NCI-H146 (cell line): ENCODE measurements around the gene ANKRD34A.

ENCODE experiments used
- DNase-seq: peaks from one replicate; lab custom pipeline; 2025; lab: John Stamatoyannopoulos, UW

The ANKRD34A gene

GRCh38 chr1:145990249-145990855 is 26.0 kb upstream of the ANKRD34A start:
- no peak for DNase-seq

DNA sequence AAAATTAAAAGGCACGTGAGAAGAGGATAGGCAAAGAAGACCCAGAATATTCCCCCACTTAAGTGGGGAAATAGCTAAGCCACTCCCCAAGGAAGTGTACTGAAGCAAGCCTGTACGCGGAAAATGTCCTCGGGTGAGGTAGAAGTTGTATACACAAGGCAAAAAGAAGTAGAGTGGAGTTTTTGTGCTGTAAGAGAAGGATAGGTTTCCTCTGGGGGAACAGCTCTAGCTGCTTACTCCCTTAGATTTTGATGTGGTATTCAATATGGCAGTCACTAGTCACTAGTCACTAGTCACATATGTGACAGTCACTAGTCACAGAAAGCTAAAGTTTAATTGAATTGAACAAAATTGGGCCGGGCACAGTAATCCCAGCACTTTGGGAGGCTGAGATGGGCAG is 24.4 kb upstream of the ANKRD34A start:
- DNase-seq: no peak

GRCh38 chr1:145987926-145988325 is 23.6 kb upstream of the ANKRD34A start:
- no peak for DNase-seq

- DNase-seq: no peak
Observed at GRCh38 chr1:145986551-145986950, 22.2 kb upstream of the ANKRD34A start.

- DNase-seq: peak; percentile 21
Observed at GRCh38 chr1:145985502-145986439, 21.4 kb upstream of the ANKRD34A start.

DNA sequence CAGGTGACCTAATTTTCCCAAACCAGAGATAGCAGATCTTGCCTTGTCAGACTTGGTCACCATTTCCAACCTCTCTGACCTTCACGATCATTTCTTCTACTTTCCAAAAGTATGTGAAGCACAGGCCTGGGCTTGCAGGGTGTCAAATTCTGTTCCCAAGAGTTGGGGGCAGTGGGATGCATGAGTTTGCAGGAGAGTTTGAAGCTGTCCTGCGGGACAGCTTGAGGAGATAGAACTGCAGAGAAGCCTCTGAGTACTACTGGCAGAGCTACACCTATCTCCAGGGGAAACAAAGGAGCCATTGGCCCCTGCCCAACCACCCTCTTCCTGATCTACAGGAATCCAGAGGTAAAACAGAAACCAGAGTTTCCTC is 20.7 kb upstream of the ANKRD34A start:
- no peak for DNase-seq

DNA sequence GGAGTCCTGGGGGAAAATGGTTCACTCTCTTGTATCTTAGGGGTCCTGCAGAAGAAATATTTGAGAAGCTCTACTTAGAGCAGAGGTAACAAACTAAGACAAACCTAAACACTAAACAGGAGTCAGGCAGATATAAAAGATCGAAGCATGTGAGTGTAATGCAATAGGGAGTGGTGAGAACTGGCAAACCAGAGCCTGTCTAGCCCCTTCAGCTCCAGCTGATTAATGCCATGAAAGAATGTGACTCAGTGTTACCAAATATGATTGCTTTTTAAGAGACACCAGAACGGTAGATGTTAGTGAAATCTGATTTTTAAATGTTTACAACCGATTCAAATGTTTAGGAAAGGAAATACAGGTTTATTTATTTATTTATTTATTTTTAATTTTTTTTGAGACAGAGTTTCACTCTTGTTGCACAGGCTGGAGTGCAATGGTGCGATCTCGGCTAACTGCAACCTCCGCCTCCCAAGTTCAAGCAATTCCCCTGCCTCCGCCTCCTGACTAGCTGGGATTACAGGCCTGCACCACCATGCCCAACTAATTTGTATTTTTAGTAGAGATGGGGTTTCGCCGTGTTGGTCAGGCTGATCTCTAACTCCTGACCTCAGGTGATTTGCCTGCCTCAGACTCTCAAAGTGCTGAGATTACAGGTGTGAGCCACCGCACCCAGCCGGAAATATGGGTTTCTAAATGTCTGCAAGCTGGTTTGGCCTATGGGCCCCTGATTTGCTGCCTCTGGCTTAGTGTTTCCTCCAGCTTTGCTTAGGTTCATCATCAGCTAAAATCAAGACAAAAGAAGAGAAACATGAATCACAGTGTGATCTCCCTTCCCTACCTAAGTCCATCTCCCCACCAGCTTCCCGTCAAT is 19.8 kb upstream of the ANKRD34A start:
- no peak for DNase-seq

GRCh38 chr1:145983206-145983675 is 18.9 kb upstream of the ANKRD34A start:
- no peak for DNase-seq

DNA sequence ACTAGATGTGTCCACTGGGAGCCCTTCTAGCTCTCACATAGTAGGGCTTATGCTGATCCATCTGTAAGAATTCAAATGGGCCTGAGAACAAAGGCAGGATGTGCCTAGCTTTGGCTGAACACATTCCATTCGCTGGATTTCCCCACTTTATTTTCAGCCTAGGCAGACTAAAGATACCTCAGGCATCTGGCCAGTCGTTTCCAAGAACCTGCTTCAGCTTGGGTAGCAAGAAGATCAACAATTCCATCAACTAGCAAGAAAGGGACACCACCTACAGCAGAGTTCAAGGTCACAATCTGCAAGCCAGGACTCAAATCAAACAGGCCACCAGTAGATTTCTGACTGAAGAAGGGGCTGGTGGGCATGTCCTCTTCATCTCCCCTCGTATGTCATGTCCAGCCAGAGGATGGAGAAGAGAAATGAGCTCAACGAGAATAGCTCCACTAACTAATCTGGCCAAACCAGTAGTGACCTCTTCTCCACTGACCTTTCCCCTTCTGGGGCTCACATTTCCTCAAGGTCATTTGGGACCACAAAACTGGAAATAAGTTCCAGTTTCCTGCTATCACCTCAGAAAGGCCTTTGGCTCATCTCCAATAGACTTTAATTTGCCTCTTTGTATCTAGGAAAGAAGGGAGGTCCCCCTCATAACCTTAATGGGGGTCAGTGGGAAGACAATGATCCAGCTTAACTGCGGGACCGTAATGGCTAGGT is 17.8 kb upstream of the ANKRD34A start:
- DNase-seq: no peak

GRCh38 chr1:145980457-145980994 is 16.2 kb upstream of the ANKRD34A start:
- no peak for DNase-seq

GRCh38 chr1:145979746-145980456 is 15.5 kb upstream of the ANKRD34A start:
- DNase-seq: no peak

- peak; percentile 97 for DNase-seq
Observed at GRCh38 chr1:145978854-145979745, 14.7 kb upstream of the ANKRD34A start.

DNA sequence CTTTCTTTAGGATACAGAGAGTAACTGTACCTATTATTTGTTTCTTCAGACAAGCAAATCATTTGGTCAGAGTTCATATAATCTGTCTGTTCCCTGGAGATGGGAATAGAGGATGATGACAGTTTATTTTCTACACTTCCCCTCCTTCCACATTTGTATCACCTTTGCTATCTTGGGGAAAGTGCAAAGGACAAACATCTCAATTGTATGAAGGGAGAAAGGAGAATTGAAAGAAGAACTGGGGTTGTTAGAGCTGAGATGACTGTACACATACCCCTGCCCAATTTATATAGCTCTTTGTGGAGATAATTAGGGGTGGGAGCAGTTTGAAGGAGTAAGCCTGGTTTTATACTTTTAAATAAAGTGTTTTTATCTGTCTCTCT is 14.1 kb upstream of the ANKRD34A start:
- no peak for DNase-seq

- peak; percentile 78 for DNase-seq
Observed at GRCh38 chr1:145977486-145978470, 13.4 kb upstream of the ANKRD34A start.

GRCh38 chr1:145977016-145977415 is 12.6 kb upstream of the ANKRD34A start:
- DNase-seq: no peak

DNA sequence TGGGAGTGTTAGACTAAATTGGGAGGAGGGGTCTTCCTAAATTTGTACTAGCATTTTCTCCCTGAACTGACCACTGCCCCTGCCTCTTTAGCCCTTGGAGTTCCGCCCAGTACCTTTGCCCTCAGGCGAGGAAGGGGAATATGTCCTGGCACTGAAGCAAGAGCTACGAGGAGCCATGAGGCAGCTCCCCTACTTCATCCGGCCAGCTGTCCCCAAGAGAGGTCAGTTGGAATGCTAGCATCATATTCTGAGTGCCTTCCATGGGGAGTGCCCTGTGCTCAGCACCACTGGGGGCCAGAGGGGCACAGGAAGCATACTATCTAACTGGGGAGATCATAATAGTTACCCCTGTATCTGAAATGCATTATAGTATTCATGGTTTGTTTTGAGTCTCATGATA is 10.8 kb upstream of the ANKRD34A start:
- DNase-seq: no peak

DNA sequence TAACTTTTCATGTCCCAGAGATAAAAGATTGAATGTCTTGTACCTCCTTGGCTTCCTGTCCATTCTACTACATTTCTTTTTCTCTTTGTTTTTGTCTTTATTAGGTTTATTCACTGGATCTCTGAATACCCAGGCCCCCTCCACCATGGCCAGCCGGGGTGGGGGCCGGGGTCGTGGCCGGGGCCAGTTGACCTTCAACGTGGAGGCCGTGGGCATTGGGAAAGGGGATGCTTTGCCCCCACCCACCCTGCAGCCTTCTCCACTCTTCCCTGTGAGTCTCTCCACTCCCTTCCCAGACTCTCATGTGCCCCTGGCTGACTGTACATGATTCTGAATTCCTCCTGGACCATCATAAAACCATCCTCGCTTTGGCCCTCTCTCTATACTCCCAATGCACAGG is 10.3 kb upstream of the ANKRD34A start:
- DNase-seq: no peak

DNA sequence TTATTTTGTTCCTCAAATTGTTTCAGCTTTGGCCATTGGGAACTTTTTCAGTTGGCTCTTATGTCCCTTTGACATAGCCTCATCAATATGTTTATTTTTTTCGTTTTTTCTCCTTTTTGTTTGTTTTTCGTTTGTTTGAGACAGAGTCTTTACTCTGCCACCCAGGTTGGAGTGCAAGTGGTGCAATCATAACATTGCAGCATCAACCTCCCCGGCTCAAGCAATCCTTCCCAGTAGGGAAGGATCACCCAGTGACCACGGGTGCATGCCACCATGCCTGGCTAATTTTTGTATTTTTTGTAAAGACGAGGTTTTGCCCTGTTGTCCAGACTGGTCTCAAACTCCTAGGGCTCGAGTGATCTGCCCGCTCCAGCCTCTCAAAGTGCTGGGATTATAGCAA is 8.2 kb upstream of the ANKRD34A start:
- DNase-seq: no peak

GRCh38 chr1:145967288-145967687 is 2.9 kb upstream of the ANKRD34A start:
- no peak for DNase-seq
